ENCODE measurements around the gene SLC35F3.

DNA sequence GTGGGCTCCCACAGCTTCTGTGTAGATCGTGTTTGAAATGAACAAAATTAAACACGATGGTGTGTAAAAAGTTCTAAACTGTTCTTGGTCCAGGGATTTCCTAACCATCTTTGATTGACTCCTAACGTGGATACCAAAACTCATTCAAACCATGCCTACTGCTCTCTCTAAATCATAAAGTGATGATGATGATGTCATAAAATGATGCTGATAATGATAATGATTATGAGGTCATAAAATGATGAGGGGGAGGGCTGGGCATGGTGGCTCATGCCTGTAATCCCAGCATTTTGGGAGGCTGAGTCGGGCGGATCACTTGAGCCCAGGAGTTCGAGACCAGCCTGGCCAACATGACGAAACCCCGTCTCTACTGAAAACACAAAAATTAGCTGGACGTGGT lies 335.5 kb downstream of the SLC35F3 start:
- TF ChIP-seq, protein P1, sequence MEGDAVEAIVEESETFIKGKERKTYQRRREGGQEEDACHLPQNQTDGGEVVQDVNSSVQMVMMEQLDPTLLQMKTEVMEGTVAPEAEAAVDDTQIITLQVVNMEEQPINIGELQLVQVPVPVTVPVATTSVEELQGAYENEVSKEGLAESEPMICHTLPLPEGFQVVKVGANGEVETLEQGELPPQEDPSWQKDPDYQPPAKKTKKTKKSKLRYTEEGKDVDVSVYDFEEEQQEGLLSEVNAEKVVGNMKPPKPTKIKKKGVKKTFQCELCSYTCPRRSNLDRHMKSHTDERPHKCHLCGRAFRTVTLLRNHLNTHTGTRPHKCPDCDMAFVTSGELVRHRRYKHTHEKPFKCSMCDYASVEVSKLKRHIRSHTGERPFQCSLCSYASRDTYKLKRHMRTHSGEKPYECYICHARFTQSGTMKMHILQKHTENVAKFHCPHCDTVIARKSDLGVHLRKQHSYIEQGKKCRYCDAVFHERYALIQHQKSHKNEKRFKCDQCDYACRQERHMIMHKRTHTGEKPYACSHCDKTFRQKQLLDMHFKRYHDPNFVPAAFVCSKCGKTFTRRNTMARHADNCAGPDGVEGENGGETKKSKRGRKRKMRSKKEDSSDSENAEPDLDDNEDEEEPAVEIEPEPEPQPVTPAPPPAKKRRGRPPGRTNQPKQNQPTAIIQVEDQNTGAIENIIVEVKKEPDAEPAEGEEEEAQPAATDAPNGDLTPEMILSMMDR (IDR thresholded peaks at IDR 0.05; ENCODE audit: low read depth, low read length) = no peak
- TF ChIP-seq POLR2A (IDR thresholded peaks at IDR 0.05; ENCODE audit: extremely low read depth, insufficient read length) = no peak
- TF ChIP-seq, protein P2, sequence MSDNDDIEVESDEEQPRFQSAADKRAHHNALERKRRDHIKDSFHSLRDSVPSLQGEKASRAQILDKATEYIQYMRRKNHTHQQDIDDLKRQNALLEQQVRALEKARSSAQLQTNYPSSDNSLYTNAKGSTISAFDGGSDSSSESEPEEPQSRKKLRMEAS (IDR thresholded peaks at IDR 0.05; ENCODE audit: low read depth, low read length) = no peak
- no peak for TF ChIP-seq MYC (IDR thresholded peaks at IDR 0.05; ENCODE audit: low read depth, low read length)

All from NB4 (cell line).